CD4-positive, alpha-beta memory T cell (primary cell): ENCODE data around the gene CAMSAP1. TPM values are rescaled to one million over a fixed set of nuclear protein-coding genes. Genes with fewer than 3 reads are reported as not detected.

ENCODE experiments used
- CTCF ChIA-PET: fragments of 350-600 bp; sonication (Branson Sonifier 250); formaldehyde crosslinking; loops from one replicate; lab custom pipeline; 2021; ENCODE audit warnings: inconsistent platforms; ENCODE audit not compliant: partially characterized antibody; lab: Charles Lee
- POLR2A ChIA-PET: fragments of 350-600 bp; sonication (Branson Sonifier 250); formaldehyde crosslinking; loops from one replicate; lab custom pipeline; 2021; ENCODE audit not compliant: partially characterized antibody; lab: Charles Lee
- DNase-seq, 5 donors: peaks; one replicate each; pipeline versions ENCODE4 v3.0.0 to v3.0.0-alpha.2; 2020 to 2022; ENCODE audit warnings: mixed read lengths in 1 of 5
- H3K27ac ChIP-seq: one replicate; pipeline ENCODE4 v1.7.0; 2013; ENCODE audit warnings: low read depth, low read length
- H3K27me3 ChIP-seq: 2 replicates; pipeline ENCODE4 v1.7.0; 2013; ENCODE audit warnings: mild to moderate bottlenecking, low read length, moderate library complexity; ENCODE audit not compliant: insufficient read depth
- H3K36me3 ChIP-seq: 2 replicates; pipeline ENCODE4 v1.7.0; 2013; ENCODE audit warnings: mild to moderate bottlenecking, low read length, moderate library complexity; ENCODE audit not compliant: insufficient read depth
- H3K4me1 ChIP-seq: 2 replicates; pipeline ENCODE4 v1.7.0; 2013; ENCODE audit warnings: mild to moderate bottlenecking, low read length, moderate library complexity; ENCODE audit not compliant: insufficient read depth
- H3K4me3 ChIP-seq, 2 donors: one replicate each; pipeline ENCODE4 v1.7.0; 2013; ENCODE audit warnings: low read length in 2 of 2, mild to moderate bottlenecking in 1 of 2
- H3K9me3 ChIP-seq, 2 donors: one replicate each; pipeline ENCODE4 v1.7.0; 2013; ENCODE audit warnings: low read length in 2 of 2, control low read depth in 1 of 2; ENCODE audit not compliant: control insufficient read depth in 1 of 2
- H3K27ac Mint-ChIP-seq, 7 donors: one replicate each; pipeline ENCODE4 v1.8.0; 2020 to 2021; ENCODE audit warnings: mixed read lengths in 7 of 7, mild to moderate bottlenecking in 6 of 7, inconsistent platforms in 3 of 7, moderate library complexity in 3 of 7
- H3K27me3 Mint-ChIP-seq, 2 donors: one replicate each; pipeline ENCODE4 v1.8.0; 2020 to 2021; ENCODE audit warnings: mixed read lengths in 2 of 2
- H3K36me3 Mint-ChIP-seq, 2 donors: one replicate each; pipeline ENCODE4 v1.8.0; 2020 to 2021; ENCODE audit warnings: mixed read lengths in 2 of 2, inconsistent platforms in 1 of 2, mild to moderate bottlenecking in 1 of 2
- H3K4me1 Mint-ChIP-seq, 4 donors: one replicate each; pipeline ENCODE4 v1.8.0; 2020 to 2021; ENCODE audit warnings: mixed read lengths in 4 of 4, mild to moderate bottlenecking in 1 of 4
- H3K4me3 Mint-ChIP-seq, 8 donors: one replicate each; pipeline ENCODE4 v1.8.0; 2020 to 2021; ENCODE audit warnings: mixed read lengths in 8 of 8, mild to moderate bottlenecking in 7 of 8, moderate library complexity in 6 of 8, inconsistent platforms in 3 of 8
- H3K9me3 Mint-ChIP-seq, 8 donors: one replicate each; pipeline ENCODE4 v1.8.0; 2020 to 2021; ENCODE audit warnings: mixed read lengths in 8 of 8, mild to moderate bottlenecking in 5 of 8, inconsistent platforms in 3 of 8, moderate library complexity in 1 of 8
- intact Hi-C: fragments of 100-400 bp; cut with micrococcal nuclease; formaldehyde crosslinking; loops from one replicate; pipeline ENCODE4 v1.15.1; 2023
- polyA plus RNA-seq, 2 donors: library from polyadenylated mRNA; unstranded; fragments of 300-500 nt; fragmentation: Illumina TruSeq; gene quantifications; one replicate each; pipeline ENCODE4 v1.2.3, GENCODE V29; 2021
- total RNA-seq, 2 experiments: library from RNA; stranded (reverse); gene quantifications; one replicate each; pipeline ENCODE4 v1.2.3, GENCODE V29; 2021

CAMSAP1 gene
- total and polyA plus RNA-seq, 4 experiments from 2014 or later: 0.76 to 51.7 (median 22.5) TPM

- Histone ChIP-seq H3K27me3 (no peaks in the 10 kb centered on the region), H3K9me3 (no peaks in the 10 kb centered on the region), H3K4me3 (no peak overlapping the region), H3K36me3 (peaks cover 70% of the 10 kb centered on the region), H3K4me1 (no peaks in the 10 kb centered on the region), H3K27ac (no peak overlapping the region)
- Mint-ChIP-seq H3K4me3 (no peak overlapping the region), H3K27ac (no peak overlapping the region), H3K36me3 (peaks cover 63 to 74% of the 10 kb centered on the region in 2 donors), H3K4me1 (peaks cover 0 to 1% (median 0%) of the 10 kb centered on the region in 4 donors), H3K9me3 (no peaks in the 10 kb centered on the region), H3K27me3 (no peaks in the 10 kb centered on the region)
- ChIA-PET CTCF (no interaction called here), POLR2A (no interaction called here)
- intact Hi-C loops: no loop called here
- no peak for DNase-seq
Measured at GRCh38 chr9:135821116-135821515, 86.2 kb downstream of the CAMSAP1 start.

DNA sequence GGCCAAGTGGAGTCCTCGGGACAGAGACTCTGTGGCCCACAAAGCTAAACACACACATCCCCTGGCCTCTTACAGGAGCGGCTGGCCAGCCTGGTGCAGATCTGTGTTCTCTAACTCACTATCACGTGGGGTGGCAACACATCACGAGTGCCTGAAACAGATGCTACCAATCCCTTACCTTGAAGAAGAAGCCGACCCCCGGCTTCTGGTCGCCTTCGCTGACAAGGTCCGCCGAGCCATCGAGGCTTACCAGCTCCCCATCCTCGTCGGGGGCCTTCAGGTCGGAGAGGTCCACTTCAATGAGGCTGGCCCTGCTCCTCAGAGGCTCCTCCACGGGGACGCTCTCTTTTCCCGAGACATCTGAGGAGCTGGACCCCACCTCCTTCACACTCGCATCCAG is 86.7 kb downstream of the CAMSAP1 start:
- Mint-ChIP-seq H3K9me3 (no peaks in the 10 kb centered on the region), H3K27me3 (no peaks in the 10 kb centered on the region), H3K4me3 (no peak overlapping the region), H3K4me1 (peaks cover 0 to 1% (median 0%) of the 10 kb centered on the region in 4 donors), H3K27ac (no peak overlapping the region), H3K36me3 (peaks cover 67 to 78% of the 10 kb centered on the region in 2 donors)
- ChIA-PET POLR2A (no interaction called here), CTCF (no interaction called here)
- no peaks in the 10 kb centered on the region for H3K27me3 ChIP-seq
- DNase-seq: no peak
- intact Hi-C loops: no loop called here
- no peaks in the 10 kb centered on the region for H3K9me3 ChIP-seq
- no peak overlapping the region for H3K4me3 ChIP-seq
- H3K4me1 ChIP-seq: no peaks in the 10 kb centered on the region
- H3K36me3 ChIP-seq: peaks cover 70% of the 10 kb centered on the region
- H3K27ac ChIP-seq: no peak overlapping the region

GRCh38 chr9:135819905-135820304 is 87.4 kb downstream of the CAMSAP1 start:
- no peak overlapping the region for H3K27ac Mint-ChIP-seq
- ChIA-PET POLR2A (no interaction called here), CTCF (no interaction called here)
- H3K4me3 Mint-ChIP-seq: no peak overlapping the region
- Histone ChIP-seq H3K9me3 (no peaks in the 10 kb centered on the region), H3K36me3 (peaks cover 72% of the 10 kb centered on the region), H3K27ac (no peak overlapping the region), H3K27me3 (no peaks in the 10 kb centered on the region), H3K4me3 (no peak overlapping the region), H3K4me1 (no peaks in the 10 kb centered on the region)
- H3K27me3 Mint-ChIP-seq: no peaks in the 10 kb centered on the region
- no peaks in the 10 kb centered on the region for H3K4me1 Mint-ChIP-seq
- intact Hi-C loops: no loop called here
- no peak for DNase-seq
- H3K36me3 Mint-ChIP-seq: peaks cover 66 to 76% of the 10 kb centered on the region in 2 donors
- no peaks in the 10 kb centered on the region for H3K9me3 Mint-ChIP-seq

DNA sequence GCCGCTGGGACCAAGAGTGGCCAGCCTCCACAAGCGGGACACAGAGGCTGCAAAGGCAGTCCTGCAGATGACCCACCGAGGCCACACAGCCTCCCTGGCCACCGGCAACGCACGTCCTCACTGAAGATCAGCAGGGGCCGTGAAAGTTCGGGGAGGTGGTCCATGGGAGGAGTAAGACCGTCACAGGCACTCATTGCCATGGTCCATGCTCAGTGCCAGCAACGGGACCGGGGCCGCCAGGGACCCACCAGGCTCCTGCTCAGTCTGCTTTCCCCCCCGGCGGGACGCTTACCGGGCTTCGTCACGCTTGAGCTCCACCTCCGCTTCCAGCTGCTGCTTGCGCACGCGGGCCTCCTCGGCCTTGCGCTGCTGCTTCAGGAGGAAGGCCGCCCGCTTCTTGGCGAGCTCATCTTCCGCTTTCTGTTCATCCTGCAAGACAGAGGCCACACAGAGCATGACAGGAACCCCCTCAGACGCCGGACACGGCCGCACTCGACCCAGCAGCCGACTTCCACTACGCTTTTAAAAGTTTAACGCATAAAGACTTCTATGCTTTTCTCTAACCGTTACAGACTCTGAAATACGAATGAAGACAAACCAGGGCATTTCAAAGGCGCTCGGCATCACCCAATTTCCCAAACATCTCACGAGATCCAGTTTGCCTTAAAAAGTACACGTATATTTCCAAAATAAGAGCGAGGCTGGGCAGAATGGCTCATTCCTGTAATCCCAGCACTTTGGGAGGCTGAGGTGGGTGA is 88.4 kb downstream of the CAMSAP1 start:
- Mint-ChIP-seq H3K4me1 (no peaks in the 10 kb centered on the region), H3K27ac (no peak overlapping the region), H3K36me3 (peaks cover 68 to 81% of the 10 kb centered on the region in 2 donors), H3K4me3 (no peak overlapping the region), H3K27me3 (no peaks in the 10 kb centered on the region), H3K9me3 (no peaks in the 10 kb centered on the region)
- no peaks in the 10 kb centered on the region for H3K4me1 ChIP-seq
- no peak for DNase-seq
- no peak overlapping the region for H3K4me3 ChIP-seq
- intact Hi-C loops: no loop called here
- H3K9me3 ChIP-seq: no peaks in the 10 kb centered on the region
- H3K36me3 ChIP-seq: peaks cover 79% of the 10 kb centered on the region
- ChIA-PET POLR2A (no interaction called here), CTCF (no interaction called here)
- H3K27ac ChIP-seq: no peak overlapping the region
- no peaks in the 10 kb centered on the region for H3K27me3 ChIP-seq

DNA sequence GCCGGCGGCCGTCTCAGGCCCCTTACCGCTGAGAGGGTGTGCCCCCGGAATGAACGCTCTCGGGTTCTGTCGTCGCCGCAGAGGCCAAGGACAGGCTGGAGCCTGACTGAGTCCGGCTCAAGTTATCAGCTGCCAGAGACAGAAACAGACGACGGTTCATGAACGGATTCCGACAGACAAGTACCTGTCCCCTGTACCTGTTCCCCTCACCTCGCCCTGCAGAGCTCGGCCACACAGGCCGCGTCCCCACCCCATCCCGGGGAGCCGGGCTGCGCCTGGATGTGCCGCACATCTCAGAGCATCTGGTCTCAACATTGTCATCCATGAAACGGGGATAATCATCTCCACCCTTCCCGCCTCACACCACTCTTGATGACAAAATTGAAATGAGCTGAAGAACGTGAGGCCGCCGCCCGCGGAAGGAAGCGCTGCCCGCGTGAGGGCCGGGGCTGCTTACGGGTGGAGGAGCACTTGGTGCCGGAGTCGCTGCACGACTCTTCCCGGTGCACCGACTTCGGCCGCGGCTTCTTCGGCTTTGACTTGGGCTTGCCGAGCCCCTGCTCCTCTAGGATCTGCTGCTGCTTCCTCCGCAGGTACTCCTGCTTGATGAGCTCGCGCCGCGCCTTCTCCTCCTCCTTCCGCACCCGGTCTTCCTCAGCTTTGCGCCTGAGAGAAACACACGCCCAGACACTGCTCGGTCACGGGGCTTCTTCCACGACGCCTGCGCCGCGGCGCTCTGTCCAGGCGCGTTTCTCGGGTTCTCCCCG is 89.2 kb downstream of the CAMSAP1 start:
- Mint-ChIP-seq H3K36me3 (peaks cover 68 to 76% of the 10 kb centered on the region in 2 donors), H3K4me3 (no peak overlapping the region), H3K9me3 (no peaks in the 10 kb centered on the region), H3K4me1 (no peaks in the 10 kb centered on the region), H3K27ac (no peak overlapping the region), H3K27me3 (no peaks in the 10 kb centered on the region)
- peaks cover 80% of the 10 kb centered on the region for H3K36me3 ChIP-seq
- H3K9me3 ChIP-seq: no peaks in the 10 kb centered on the region
- CTCF ChIA-PET: no interaction called here
- no peak for DNase-seq
- H3K4me3 ChIP-seq: no peak overlapping the region
- H3K27ac ChIP-seq: no peak overlapping the region
- H3K27me3 ChIP-seq: no peaks in the 10 kb centered on the region
- H3K4me1 ChIP-seq: no peaks in the 10 kb centered on the region
- POLR2A ChIA-PET: no interaction called here
- intact Hi-C loops: no loop called here

DNA sequence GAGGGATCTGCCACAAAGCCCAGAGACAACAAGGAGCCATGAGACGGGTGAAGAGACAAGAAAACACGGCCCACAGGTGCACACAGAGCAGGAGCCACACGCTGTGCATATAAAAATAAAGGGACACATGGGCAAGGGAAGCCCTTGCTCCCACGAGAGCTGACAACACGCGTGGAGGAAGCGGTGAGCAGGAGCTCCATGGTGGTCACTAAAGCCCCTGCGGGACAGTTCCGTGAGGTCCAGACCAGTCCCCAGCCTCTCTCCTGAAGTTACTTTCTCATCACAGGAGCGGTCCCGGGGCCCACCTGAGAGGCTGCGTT is 90.7 kb downstream of the CAMSAP1 start:
- ChIA-PET POLR2A (no interaction called here), CTCF (no interaction called here)
- no peaks in the 10 kb centered on the region for H3K27me3 ChIP-seq
- Mint-ChIP-seq H3K27ac (no peak overlapping the region), H3K4me3 (no peak overlapping the region), H3K27me3 (no peaks in the 10 kb centered on the region), H3K4me1 (no peaks in the 10 kb centered on the region), H3K9me3 (no peaks in the 10 kb centered on the region), H3K36me3 (peaks cover 67 to 71% of the 10 kb centered on the region in 2 donors)
- no peak overlapping the region for H3K27ac ChIP-seq
- H3K4me3 ChIP-seq: no peak overlapping the region
- no peaks in the 10 kb centered on the region for H3K4me1 ChIP-seq
- no peaks in the 10 kb centered on the region for H3K9me3 ChIP-seq
- peaks cover 74% of the 10 kb centered on the region for H3K36me3 ChIP-seq
- DNase-seq: no peak
- intact Hi-C loops: no loop called here

DNA sequence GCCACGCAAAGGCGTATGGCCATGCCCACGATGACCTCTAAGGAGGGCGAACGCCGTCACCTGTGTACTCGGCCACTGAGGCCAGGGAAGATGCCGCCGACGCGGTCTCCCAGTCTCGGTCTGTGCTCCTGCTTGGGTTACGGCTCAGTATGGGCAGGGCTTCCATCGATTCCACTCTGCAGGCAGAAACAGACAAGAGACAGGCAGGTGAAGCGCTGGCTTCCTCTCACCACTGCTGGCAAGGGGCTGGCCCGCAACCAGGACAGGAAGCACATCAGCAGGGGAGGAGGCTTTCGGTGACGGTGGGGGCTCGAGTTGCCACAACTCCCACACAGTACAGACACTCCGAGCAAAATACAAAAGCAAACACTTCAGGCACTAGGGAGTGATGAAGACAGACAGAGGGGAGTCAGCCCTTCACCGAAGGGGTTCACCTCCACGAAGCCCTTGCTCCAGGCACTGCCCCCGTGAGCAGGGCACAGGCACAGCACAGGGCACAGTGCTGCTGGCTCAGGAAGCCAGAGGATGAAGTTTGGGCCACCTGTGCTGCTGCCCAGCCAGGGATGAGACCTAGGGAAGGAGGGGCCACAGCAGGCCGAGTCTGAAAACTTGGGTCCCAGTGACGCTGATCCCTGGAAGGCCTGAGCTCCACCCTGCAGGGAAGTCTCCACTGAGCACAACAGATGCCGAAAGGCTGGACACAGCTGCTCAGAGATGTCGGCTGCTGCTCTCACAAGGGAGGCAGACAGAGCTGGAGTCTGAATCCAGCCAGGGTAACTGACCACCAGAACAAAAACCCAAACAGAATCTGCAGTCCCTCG is 91.3 kb downstream of the CAMSAP1 start:
- ChIA-PET CTCF (no interaction called here), POLR2A (no interaction called here)
- Mint-ChIP-seq H3K27ac (peak overlapping the region in 3 of 7 donors; percentile 22 to 53 (median 36)), H3K4me1 (no peaks in the 10 kb centered on the region), H3K4me3 (no peak overlapping the region), H3K27me3 (no peaks in the 10 kb centered on the region), H3K9me3 (no peaks in the 10 kb centered on the region), H3K36me3 (peaks cover 71 to 73% of the 10 kb centered on the region in 2 donors)
- Histone ChIP-seq H3K4me1 (no peaks in the 10 kb centered on the region), H3K4me3 (no peak overlapping the region), H3K27me3 (no peaks in the 10 kb centered on the region), H3K9me3 (no peaks in the 10 kb centered on the region), H3K36me3 (peaks cover 74% of the 10 kb centered on the region), H3K27ac (no peak overlapping the region)
- intact Hi-C loops: no loop called here
- DNase-seq: no peak
